Tibial artery (tissue), 4 donors: ENCODE data around the gene LYPD6B.

Experiments used
- DNase-seq, 2 donors: peaks; one replicate each; pipeline ENCODE4 v3.0.0-alpha.2; 2019
- H3K27ac ChIP-seq, 2 donors: fragments of 200-600 bp; sonication (generic) in 1 of 2; 1 replicate in 1 of 2; 2 replicates in 1 of 2; pipeline ENCODE4 v1.5.1; 2018 to 2019; ENCODE audit warnings: mild to moderate bottlenecking in 1 of 2
- H3K27me3 ChIP-seq, 2 donors: fragments of 200-600 bp; sonication (generic) in 1 of 2; one replicate each; pipeline versions ENCODE4 v1.5.1 to v1.6.0; 2016 to 2019
- H3K36me3 ChIP-seq, 3 donors: fragments of 200-600 bp; sonication (generic) in 2 of 3; one replicate each; pipeline ENCODE4 v1.5.1; 2016 to 2019; ENCODE audit warnings: mild to moderate bottlenecking in 2 of 3
- H3K4me1 ChIP-seq, 4 donors: fragments of 200-600 bp; sonication (generic) in 2 of 4; 1 replicate in 3 of 4; 2 replicates in 1 of 4; pipeline ENCODE4 v1.5.1; 2016 to 2019
- H3K4me3 ChIP-seq, 2 donors: fragments of 200-600 bp; sonication (generic) in 1 of 2; 1 replicate in 1 of 2; 2 replicates in 1 of 2; pipeline ENCODE4 v1.5.1; 2018 to 2019; ENCODE audit warnings: mild to moderate bottlenecking in 2 of 2
- H3K9me3 ChIP-seq, 3 donors: fragments of 200-600 bp; sonication (generic) in 1 of 3; one replicate each; pipeline ENCODE4 v1.5.1; 2016 to 2019
- CTCF ChIP-seq, 2 experiments: fragments of 200-600 bp in 1 of 2; fragments of 450-650 bp in 1 of 2; IDR thresholded peaks; one replicate each; pipeline ENCODE4 v1.5.1; 2017 to 2019; ENCODE audit warnings: antibody characterized with exemption in 2 of 2, mild to moderate bottlenecking in 1 of 2, moderate library complexity in 1 of 2
- intact Hi-C: fragments of 100-400 bp; cut with DNase I; formaldehyde crosslinking; loops from one replicate; pipeline ENCODE4 v1.15.0; 2023; ENCODE audit warnings: low total_unique reads

LYPD6B gene

GRCh38 chr2:149076863-149077412, 38.4 kb downstream of the LYPD6B start:
- Histone ChIP-seq H3K4me1 (peaks cover 0 to 12% (median 2%) of the 10 kb centered on the region in 4 donors), H3K27me3 (no peaks in the 10 kb centered on the region), H3K4me3 (no peak overlapping the region), H3K27ac (no peak overlapping the region), H3K9me3 (no peaks in the 10 kb centered on the region), H3K36me3 (no peaks in the 10 kb centered on the region)
- no peak for TF ChIP-seq CTCF (IDR thresholded peaks at IDR 0.05)
- intact Hi-C loops = no loop called here
- DNase-seq = no peak

DNA sequence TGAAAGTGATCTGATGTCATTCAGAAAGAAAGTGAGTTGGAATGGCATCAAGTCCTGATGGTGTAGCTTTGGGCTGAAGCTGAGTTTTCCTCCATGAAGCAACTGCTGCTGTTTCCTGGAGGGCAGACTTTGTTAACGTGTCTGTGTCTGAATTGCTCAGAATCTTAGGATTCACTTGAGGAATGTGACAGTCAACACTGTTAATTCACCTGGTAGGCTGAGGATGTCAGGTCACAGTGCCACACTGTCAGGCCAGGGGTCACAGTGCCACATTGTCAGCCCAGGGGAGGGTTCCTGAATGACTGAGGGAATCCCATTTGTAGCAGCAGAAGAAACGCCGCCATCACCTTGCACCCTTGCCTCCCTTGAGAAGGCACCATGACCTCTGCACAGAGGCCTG, 39.4 kb downstream of the LYPD6B start:
- H3K9me3 ChIP-seq = no peaks in the 10 kb centered on the region
- H3K4me1 ChIP-seq = peaks cover 0 to 12% (median 2%) of the 10 kb centered on the region in 4 donors
- intact Hi-C loops = no loop called here
- H3K27ac ChIP-seq = no peak overlapping the region
- DNase-seq = no peak
- no peaks in the 10 kb centered on the region for H3K36me3 ChIP-seq
- no peak for TF ChIP-seq CTCF (IDR thresholded peaks at IDR 0.05)
- no peaks in the 10 kb centered on the region for H3K27me3 ChIP-seq
- H3K4me3 ChIP-seq = no peak overlapping the region

DNA sequence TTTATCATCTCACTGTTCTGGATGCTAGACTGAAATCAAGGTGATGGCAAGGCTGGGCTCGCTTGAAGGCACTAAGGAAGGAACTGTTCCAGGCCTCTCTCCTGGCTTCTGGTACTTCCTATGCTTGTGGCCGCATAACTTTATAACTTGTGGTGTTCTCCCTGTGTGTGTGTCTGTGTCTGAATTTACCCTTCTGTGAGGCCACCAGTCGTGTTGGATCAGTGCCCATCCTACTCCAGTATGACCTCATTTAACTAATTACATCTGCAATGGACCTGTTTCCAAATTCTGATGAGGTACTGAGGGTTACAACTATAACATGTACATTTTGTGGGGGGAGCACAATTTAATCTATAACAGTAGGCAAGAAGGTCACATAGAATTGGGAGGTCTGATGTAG, 41.6 kb downstream of the LYPD6B start:
- no peaks in the 10 kb centered on the region for H3K27me3 ChIP-seq
- H3K4me1 ChIP-seq = peaks cover 0 to 15% (median 3%) of the 10 kb centered on the region in 4 donors
- no peak for TF ChIP-seq CTCF (IDR thresholded peaks at IDR 0.05)
- intact Hi-C loops = no loop called here
- no peak overlapping the region for H3K4me3 ChIP-seq
- no peak for DNase-seq
- H3K36me3 ChIP-seq = no peaks in the 10 kb centered on the region
- H3K9me3 ChIP-seq = no peaks in the 10 kb centered on the region
- H3K27ac ChIP-seq = no peak overlapping the region

- Histone ChIP-seq H3K4me3 (no peak overlapping the region), H3K36me3 (no peaks in the 10 kb centered on the region), H3K9me3 (no peaks in the 10 kb centered on the region), H3K27me3 (no peaks in the 10 kb centered on the region), H3K4me1 (peaks cover 0 to 18% (median 7%) of the 10 kb centered on the region in 4 donors), H3K27ac (no peak overlapping the region)
- DNase-seq = no peak
- intact Hi-C loops = no loop called here
- no peak for TF ChIP-seq CTCF (IDR thresholded peaks at IDR 0.05)
Measured at GRCh38 chr2:149080971-149081370, 42.5 kb downstream of the LYPD6B start.

- no peaks in the 10 kb centered on the region for H3K9me3 ChIP-seq
- no peak for TF ChIP-seq CTCF (IDR thresholded peaks at IDR 0.05)
- H3K36me3 ChIP-seq = no peaks in the 10 kb centered on the region
- DNase-seq = no peak
- no peaks in the 10 kb centered on the region for H3K27me3 ChIP-seq
- no peak overlapping the region for H3K4me3 ChIP-seq
- intact Hi-C loops = no loop called here
- H3K4me1 ChIP-seq = peaks cover 0 to 13% (median 6%) of the 10 kb centered on the region in 4 donors
- no peak overlapping the region for H3K27ac ChIP-seq
Measured at GRCh38 chr2:149082079-149082478, 43.6 kb downstream of the LYPD6B start.

- H3K4me1 ChIP-seq = peaks cover 0 to 11% (median 4%) of the 10 kb centered on the region in 4 donors
- H3K27me3 ChIP-seq = no peaks in the 10 kb centered on the region
- no peak overlapping the region for H3K4me3 ChIP-seq
- no peaks in the 10 kb centered on the region for H3K36me3 ChIP-seq
- H3K27ac ChIP-seq = no peak overlapping the region
- TF ChIP-seq CTCF (IDR thresholded peaks at IDR 0.05) = no peak
- no peak for DNase-seq
- no peaks in the 10 kb centered on the region for H3K9me3 ChIP-seq
- intact Hi-C loops = no loop called here
Measured at GRCh38 chr2:149082735-149083134, 44.2 kb downstream of the LYPD6B start.
